HEK293T (cell line): ENCODE measurements around the gene RBM20.
"Not testable (repeated sequence)": the region's sequence is repeated elsewhere in the genome, so short reads cannot be mapped to it uniquely, and the experiment has no call there.

Experiments used
- CTCF ChIA-PET: fragments of 350-600 bp; formaldehyde crosslinking; extraction: SDS; loops from one replicate; lab custom pipeline; 2021; ENCODE audit warnings: antibody characterized with exemption, inconsistent platforms; lab: Yijun Ruan, JAX
- POLR2A ChIA-PET: fragments of 350-600 bp; formaldehyde crosslinking; extraction: SDS; loops from one replicate; lab custom pipeline; 2020; ENCODE audit warnings: antibody characterized with exemption, inconsistent platforms; lab: Yijun Ruan, JAX
- DNase-seq: peaks from one replicate; pipeline ENCODE4 v3.0.0; 2012; ENCODE audit warnings: mixed read lengths; ENCODE audit errors: extremely low spot score
- ARNT ChIP-seq: fragments of 450-650 bp; IDR thresholded peaks from 2 replicates; pipeline ENCODE4 v1.6.1; 2017; ENCODE audit warnings: mild to moderate bottlenecking
- BHLHE40 ChIP-seq: fragments of 450-650 bp; IDR thresholded peaks from 2 replicates; pipeline ENCODE4 v1.6.1; 2016; ENCODE audit warnings: mild to moderate bottlenecking, moderate library complexity, borderline replicate concordance
- CTBP1 ChIP-seq: fragments of 450-650 bp; IDR thresholded peaks from 2 replicates; pipeline ENCODE4 v1.6.1; 2016; ENCODE audit warnings: borderline replicate concordance
- ELF4 ChIP-seq: fragments of 450-650 bp; IDR thresholded peaks from 2 replicates; pipeline ENCODE4 v1.6.1; 2017; ENCODE audit warnings: antibody characterized with exemption
- FOXA1 ChIP-seq: fragments of 450-650 bp; IDR thresholded peaks from 2 replicates; pipeline ENCODE4 v1.6.1; 2016; ENCODE audit warnings: mild to moderate bottlenecking
- FOXK2 ChIP-seq: fragments of 450-650 bp; IDR thresholded peaks from 2 replicates; pipeline ENCODE4 v1.6.1; 2016; ENCODE audit warnings: mild to moderate bottlenecking
- FOXM1 ChIP-seq: fragments of 450-650 bp; IDR thresholded peaks from 2 replicates; pipeline ENCODE4 v1.6.1; 2017; ENCODE audit warnings: mild to moderate bottlenecking, borderline replicate concordance
- HDGF ChIP-seq: fragments of 450-650 bp; IDR thresholded peaks from 2 replicates; pipeline ENCODE4 v1.6.1; 2017; ENCODE audit warnings: antibody characterized with exemption, borderline replicate concordance
- L3MBTL2 ChIP-seq: fragments of 450-650 bp; conservative IDR thresholded peaks from 2 replicates; pipeline ENCODE4 v1.6.1; 2016; ENCODE audit warnings: mild to moderate bottlenecking
- LEF1 ChIP-seq: fragments of 450-650 bp; IDR thresholded peaks from 2 replicates; pipeline ENCODE4 v1.6.1; 2017; ENCODE audit warnings: mild to moderate bottlenecking, borderline replicate concordance
- NFRKB ChIP-seq: fragments of 450-650 bp; IDR thresholded peaks from 2 replicates; pipeline ENCODE4 v1.6.1; 2016; ENCODE audit warnings: mild to moderate bottlenecking, moderate library complexity
- PKNOX1 ChIP-seq: fragments of 450-650 bp; IDR thresholded peaks from 2 replicates; pipeline ENCODE4 v1.6.1; 2016
- SP1 ChIP-seq: fragments of 450-650 bp; IDR thresholded peaks from 2 replicates; pipeline ENCODE4 v1.6.1; 2017
- SUZ12 ChIP-seq: fragments of 450-650 bp; IDR thresholded peaks from 2 replicates; pipeline ENCODE4 v1.6.1; 2016; ENCODE audit warnings: mild to moderate bottlenecking
- TARDBP ChIP-seq: fragments of 450-650 bp; IDR thresholded peaks from 2 replicates; pipeline ENCODE4 v1.6.1; 2016
- ZNF384 ChIP-seq: fragments of 450-650 bp; IDR thresholded peaks from 2 replicates; pipeline ENCODE4 v1.6.1; 2016

The RBM20 gene

GRCh38 chr10:110659558-110659957, 15.4 kb downstream of the RBM20 start:
- no peak for DNase-seq
- POLR2A ChIA-PET, result no interaction called here
- CTCF ChIA-PET, result interaction anchor here (0.5 to 1.5 kb wide), 3 partner anchors 12 to 15 kb away, joined by 3 to 4 read pairs (median 3); partner anchors contain the start of gene RBM20
- TF ChIP-seq BHLHE40 (no peak), LEF1 (no peak)

DNA sequence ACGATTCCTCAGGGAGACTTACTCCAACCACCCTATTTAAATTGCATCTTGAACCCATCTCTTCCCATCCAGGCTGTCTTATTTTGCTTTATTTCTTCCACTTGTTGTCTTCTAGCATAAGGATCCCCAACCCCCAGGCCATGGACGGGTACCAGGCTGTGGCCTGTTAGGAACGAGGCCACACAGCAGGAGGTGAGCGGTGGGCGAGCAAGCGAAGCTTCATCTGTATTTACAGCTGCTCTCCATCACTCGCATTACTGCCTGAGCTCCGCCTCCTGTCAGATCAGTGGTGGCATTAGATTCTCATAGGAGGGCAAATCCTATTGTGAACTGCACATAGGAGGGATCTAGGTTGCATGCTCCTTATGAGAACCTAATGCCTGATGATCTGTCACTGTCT, 16.2 kb downstream of the RBM20 start:
- POLR2A ChIA-PET, DNase-seq: not testable (repeated sequence)
- CTCF ChIA-PET, result interaction anchor here (1.5 kb wide), 1 partner anchor 12 kb away, joined by 4 read pairs; no protein-coding TSS in a partner anchor
- peak; percentile 67 for TF ChIP-seq PKNOX1

GRCh38 chr10:110661292-110661691, 17.2 kb downstream of the RBM20 start:
- ChIA-PET POLR2A (no interaction called here), CTCF (no interaction called here)
- no peak for DNase-seq
- TF ChIP-seq FOXA1 (no peak), FOXM1 (no peak), ZNF384 (no peak), TARDBP (no peak), NFRKB (no peak), L3MBTL2 (no peak), ARNT (no peak), FOXK2 (no peak), LEF1 (no peak)

DNA sequence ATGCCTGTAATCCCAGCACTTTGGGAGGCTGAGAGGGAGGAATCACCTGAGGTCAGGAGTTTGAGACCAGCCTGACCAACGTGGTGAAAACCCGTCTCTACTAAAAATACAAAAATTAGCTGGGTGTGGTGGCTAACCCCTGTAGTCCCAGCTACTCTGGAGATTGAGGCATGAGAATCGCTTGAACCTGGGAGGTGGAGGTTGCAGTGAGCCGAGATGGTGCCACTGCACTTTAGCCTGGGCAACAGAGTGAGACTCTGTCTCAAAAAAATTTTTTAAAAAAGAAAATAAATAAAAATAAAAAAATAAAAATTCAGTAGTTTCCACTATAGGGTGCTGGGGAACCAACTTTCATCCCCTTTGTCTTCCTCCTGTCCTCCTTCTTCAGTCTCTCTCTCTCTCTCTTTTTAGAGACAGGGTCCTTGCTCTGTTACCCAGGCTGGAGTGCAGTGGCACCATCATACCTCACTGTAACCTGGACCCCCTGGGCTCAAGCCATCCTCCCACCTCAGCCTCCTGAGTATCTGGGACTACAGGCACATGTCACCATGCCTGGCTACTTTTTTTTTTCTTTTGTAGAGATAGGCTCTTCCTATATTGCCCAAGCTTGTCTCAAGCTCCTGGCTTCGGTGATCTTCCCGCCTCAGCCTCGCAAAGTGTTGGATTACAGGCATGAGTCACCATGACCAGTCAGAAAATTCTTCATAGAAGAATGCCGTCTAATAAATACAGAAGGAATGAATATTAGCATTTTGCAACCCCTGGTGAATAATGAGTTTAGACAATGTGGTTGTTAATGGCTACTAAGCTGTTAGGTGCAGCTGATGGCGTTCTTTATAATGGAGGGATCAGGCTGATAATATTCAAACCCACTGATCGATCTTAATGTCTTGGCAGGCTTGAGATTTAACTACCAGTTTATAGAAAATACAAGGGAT, 20.6 kb downstream of the RBM20 start:
- no peak for TF ChIP-seq FOXM1
- TF ChIP-seq L3MBTL2, result peak; percentile 61
- DNase-seq, result no peak
- POLR2A ChIA-PET, result no interaction called here
- CTCF ChIA-PET, result interaction anchor here (1.6 to 1.7 kb wide), 3 partner anchors 7 to 18 kb away, joined by 3 to 5 read pairs (median 5); no protein-coding TSS in a partner anchor

DNA sequence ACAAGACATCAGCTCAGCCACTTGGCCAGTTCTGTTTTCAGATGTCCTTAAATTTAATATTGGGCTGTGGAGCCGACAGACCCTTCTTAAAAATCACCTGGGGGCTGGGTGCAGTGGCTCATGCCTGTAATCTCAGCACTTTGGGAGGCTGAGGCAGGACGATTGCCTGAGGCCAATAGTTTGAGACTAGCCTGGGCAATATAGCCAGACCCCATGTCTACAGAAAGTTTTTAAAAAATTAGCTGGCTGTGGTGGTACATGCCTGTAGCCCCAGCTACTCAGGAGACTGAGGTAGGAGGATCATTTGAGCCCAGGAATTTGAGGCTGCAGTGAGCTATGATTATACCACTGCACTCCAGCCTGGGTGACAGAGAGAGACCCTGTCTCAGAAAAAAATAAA, 22.1 kb downstream of the RBM20 start:
- CTCF ChIA-PET, result interaction anchor here (1.3 kb wide), 1 partner anchor 15 kb away, joined by 6 read pairs; no protein-coding TSS in a partner anchor
- POLR2A ChIA-PET, result interaction anchor here (1.7 kb wide), 1 partner anchor 20 kb away, joined by 5 read pairs; no protein-coding TSS in a partner anchor
- DNase-seq, result not testable (repeated sequence)

- TF ChIP-seq BHLHE40 (no peak), FOXK2 (no peak), PKNOX1 (peak; percentile 64; the same call in 1 of the 2 replicates), FOXA1 (no peak), CTBP1 (peak; percentile 87)
- POLR2A ChIA-PET, result interaction anchor here (1.7 kb wide), 1 partner anchor 20 kb away, joined by 5 read pairs; no protein-coding TSS in a partner anchor
- no peak for DNase-seq
- CTCF ChIA-PET, result interaction anchor here (0.6 to 1.3 kb wide), 2 partner anchors 14 to 210 kb away, joined by 4 to 6 read pairs; no protein-coding TSS in a partner anchor
Measured at GRCh38 chr10:110666673-110667072, 22.5 kb downstream of the RBM20 start.

- CTCF ChIA-PET, result interaction anchor here (0.6 kb wide), 1 partner anchor 209 kb away, joined by 4 read pairs; no protein-coding TSS in a partner anchor
- DNase-seq, result no peak
- POLR2A ChIA-PET, result no interaction called here
- TF ChIP-seq ZNF384, result no peak
- TF ChIP-seq FOXK2, result no peak
- TF ChIP-seq FOXM1, result no peak
Measured at GRCh38 chr10:110667620-110668343, 23.6 kb downstream of the RBM20 start.

- POLR2A ChIA-PET, result no interaction called here
- CTCF ChIA-PET, result no interaction called here
- TF ChIP-seq TARDBP (no peak), FOXK2 (no peak), FOXA1 (no peak), ARNT (no peak), SUZ12 (no peak), ZNF384 (no peak), SP1 (no peak), LEF1 (no peak), ELF4 (no peak), HDGF (no peak), NFRKB (no peak), L3MBTL2 (no peak), BHLHE40 (no peak), PKNOX1 (no peak), FOXM1 (no peak), CTBP1 (no peak)
- no peak for DNase-seq
Measured at GRCh38 chr10:110668443-110668842, 24.3 kb downstream of the RBM20 start.
